Middle frontal gyrus (tissue), 1 donor: ENCODE results near the gene SOS1.

ENCODE experiments used
- DNase-seq: peaks from one replicate; pipeline ENCODE4 v3.0.0-alpha.2; 2015; ENCODE audit warnings: low spot score; ENCODE audit errors: extremely low spot score

The SOS1 gene

DNA sequence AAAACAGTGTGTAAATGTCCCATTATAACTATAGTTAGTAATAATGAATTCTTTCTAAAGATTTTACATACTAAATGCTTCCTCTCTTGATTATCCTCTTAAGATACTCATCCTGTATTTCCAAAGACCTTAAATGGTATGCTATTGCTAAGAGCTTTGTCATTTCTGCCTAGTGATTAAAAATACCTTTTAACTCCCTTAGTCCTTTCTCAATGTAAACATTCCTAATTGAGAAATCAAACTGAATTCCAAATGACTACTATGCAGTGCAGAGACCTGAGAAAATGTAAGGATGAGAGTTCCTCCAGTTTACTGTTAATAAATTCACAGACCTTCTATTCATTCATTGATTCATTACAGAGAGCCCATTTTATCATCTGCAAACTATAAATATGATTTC is 86.9 kb downstream of the SOS1 start:
- no peak for DNase-seq

DNA sequence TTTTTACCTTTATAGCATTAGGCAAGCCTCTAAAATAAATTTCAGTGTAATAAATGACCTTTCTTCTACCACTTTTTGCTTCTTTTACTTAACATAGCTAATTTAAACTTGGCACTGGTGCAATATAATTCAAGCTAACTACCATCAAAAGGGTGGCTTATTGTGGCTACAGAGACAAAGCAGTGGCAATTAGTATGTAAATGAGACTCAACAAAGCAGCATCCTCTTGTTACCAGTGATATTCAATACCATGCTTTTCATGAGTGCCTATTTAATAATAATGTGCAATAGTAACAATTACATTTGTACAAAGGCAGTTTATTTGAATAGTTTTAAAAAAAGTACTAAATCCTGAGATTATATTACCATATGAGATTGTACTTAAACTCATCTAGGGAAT is 93.4 kb downstream of the SOS1 start:
- no peak for DNase-seq

GRCh38 chr2:39024833-39025232 is 96.0 kb downstream of the SOS1 start:
- no peak for DNase-seq

GRCh38 chr2:39023649-39024048 is 97.2 kb downstream of the SOS1 start:
- no peak for DNase-seq

DNA sequence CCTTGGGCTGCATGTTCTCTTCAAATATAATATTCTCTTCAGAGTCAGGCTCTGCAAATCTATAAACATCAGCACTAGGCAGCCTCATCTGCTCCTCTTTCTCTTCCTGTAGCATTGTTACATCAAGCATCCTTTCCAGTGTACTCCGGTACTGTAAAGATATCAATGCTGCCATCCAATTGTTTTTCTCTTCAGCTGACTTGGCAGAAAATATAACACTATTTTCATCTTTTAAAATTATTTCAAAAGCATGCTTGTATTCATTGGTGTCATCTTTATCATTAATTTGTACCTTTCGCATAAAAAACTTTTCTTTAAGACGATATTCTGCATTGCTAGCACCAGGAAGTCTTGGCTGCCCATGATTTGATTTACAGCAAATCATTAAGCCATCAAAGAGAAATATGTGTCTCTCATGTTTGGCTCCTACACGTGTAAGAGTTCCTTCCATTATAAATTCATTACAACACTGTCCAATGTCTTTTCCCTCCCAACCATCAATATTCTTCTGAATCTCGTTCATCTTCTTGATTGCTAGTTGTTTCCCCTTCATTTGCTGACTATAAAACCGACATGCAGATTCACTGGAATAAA is 98.1 kb downstream of the SOS1 start:
- DNase-seq = no peak

DNA sequence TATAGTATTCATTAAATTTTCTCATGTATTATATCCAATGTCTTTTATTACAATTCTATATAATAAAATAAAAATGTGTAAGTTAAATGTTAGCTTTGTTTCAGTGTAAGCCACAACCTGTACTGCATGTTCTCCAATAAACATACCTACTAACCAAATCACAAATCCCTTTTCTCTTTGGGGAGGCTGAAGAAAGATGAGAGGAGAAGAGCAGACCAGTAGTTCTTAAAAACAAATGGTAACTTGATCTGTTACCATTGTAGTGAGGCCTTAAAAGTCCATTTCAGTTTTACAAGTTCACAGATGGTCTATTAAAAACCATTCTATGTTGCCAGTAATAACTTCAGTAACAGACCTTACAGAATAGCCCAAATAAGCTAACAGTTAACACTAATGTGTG is 100.5 kb downstream of the SOS1 start:
- DNase-seq = no peak

DNA sequence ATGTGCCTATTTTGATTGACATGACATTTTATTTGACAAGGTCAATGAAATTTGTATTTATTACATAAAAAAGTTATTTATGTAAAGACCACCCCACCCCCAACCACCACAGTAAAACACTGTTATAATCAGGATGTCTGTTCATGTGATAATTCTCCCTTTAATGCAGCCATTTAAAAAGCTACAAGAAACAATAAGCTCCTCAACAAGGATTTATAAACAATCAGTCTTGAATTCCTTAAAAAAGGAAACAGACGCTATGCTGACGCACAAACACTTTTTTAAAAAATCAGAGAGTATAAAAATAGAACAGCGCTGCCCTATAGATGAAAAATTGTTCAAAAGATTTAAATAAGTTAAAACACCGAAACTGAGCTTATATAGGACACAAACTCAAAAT is 102.2 kb downstream of the SOS1 start:
- no peak for DNase-seq

GRCh38 chr2:39017334-39017733 is 103.5 kb downstream of the SOS1 start:
- DNase-seq = no peak

DNA sequence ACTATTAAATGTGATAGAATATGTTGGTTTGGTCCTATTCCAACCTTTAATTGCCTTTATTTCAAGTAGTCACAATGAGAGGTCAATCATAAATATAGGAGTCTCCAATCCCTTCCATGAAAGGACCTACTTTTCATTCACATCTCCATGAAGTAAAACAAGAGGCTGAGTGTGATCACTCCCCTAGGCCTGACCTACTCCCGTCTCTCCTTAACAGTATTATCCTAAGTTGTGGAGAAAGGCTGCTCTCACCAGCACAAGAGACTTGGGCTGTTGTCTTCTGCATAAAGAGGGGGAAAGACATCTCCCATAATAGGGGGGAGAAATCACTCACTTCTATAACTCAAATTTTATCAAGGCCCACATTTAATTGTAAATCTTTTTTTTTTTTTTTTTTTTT is 105.4 kb downstream of the SOS1 start:
- no peak for DNase-seq

DNA sequence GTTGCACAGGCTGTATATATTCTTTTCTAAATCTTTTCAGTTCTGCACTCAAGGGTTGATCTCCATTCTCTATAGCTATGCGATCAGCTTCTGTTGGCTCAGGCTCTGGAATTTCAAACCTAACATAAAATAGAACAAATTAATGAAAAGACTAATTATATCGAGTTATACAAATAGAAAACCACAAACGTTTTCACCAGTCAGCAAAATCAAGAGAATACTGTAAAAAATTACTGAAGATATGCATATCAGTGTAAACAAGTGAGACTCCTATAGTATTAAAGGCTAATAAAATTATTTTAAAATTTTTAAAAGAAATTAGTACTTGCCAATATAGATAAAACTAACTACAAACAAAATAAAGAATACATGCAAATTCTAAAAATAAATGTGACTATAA is 107.0 kb downstream of the SOS1 start:
- DNase-seq = no peak

DNA sequence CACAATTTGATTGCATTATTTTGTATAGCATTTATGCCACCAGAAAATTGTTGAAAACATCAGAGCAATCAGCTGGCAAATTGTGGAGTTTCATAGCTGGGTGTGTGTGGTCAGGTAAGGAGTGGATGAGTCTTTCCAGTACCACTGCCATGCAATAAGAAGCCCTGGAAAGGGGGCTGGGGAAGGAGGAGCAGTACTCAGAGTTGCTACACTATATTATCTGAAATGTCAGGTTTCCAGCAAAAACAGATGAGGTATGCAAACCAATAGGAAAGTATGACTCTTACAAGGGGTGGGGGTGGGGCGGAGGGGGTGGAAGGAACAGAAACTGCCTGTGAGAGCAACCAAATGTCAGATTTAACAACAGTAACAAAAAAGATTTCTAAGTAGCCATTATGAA is 112.2 kb downstream of the SOS1 start:
- no peak for DNase-seq

DNA sequence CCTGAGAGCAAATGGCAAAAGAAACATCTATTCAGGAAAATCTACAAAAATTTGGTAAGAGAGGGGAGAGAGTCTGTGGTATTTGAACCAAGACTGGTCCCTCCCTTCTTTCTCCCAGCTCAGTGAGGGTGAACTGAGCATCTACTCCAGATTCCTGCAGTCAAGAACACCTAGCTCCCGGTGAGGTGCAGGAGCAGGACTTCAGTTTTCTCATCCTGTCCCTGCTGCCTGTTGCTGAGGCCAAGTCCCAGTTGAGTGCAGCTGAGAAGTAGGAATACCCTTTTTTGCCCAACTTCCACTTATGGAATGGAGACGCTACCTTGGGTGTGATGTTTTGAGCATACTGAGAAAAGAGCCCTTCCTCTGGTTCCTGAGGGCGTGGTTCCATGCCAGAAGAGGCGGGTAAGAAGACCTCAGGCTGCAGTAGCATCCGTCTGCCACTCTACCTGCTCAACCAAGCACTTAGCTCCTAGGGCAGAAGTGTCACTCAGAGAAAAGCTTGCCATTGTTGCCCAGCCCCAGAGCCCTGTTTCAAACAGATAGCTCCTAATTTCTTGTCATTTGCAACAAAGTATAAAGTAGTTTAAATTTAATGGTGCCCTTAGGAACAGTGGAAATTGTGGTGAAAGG is 112.9 kb downstream of the SOS1 start:
- no peak for DNase-seq

DNA sequence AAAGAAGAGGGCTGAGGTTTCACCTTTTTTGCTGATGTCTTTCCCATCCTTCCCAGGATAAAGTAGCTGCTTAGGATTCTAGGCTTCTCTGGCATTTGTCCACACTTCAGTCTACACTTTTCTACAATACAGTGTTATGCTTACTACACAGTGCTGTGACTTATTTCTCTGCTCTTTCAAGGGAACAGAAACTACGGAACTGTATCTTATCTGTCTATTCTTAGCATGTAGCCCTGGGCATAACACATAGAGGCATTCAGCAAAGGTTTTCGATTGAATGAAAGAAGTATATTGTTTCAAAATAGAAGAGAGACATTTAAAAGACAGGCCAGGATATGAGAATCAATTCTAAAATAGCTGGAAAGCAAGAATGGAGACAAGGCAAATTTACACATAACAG is 120.3 kb downstream of the SOS1 start:
- DNase-seq = no peak

GRCh38 chr2:38997781-38998180 is 123.1 kb downstream of the SOS1 start:
- DNase-seq = no peak

DNA sequence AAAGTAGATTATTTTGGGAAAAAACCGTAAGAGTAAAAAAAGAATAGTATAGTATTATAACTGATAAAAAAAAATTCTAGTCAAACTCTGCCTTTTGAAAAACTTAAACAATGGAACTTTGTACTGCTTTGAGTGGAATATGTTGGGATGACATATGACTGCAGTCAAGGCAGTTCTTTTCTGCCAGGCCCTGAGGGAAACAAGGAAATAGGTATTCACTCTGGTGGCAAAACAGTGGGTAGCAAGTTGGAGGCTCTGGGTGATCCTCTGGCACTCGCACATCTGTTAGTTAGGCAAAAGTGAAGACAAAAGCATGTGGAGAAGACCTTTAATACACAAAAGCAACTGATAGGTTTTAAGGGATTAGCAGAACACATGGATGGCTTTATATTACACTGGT is 129.0 kb downstream of the SOS1 start:
- DNase-seq = no peak

GRCh38 chr2:38988716-38989115 is 132.1 kb downstream of the SOS1 start:
- no peak for DNase-seq

- no peak for DNase-seq
These were observed 138.4 kb downstream of the SOS1 start for GRCh38 chr2:38982498-38982897.

DNA sequence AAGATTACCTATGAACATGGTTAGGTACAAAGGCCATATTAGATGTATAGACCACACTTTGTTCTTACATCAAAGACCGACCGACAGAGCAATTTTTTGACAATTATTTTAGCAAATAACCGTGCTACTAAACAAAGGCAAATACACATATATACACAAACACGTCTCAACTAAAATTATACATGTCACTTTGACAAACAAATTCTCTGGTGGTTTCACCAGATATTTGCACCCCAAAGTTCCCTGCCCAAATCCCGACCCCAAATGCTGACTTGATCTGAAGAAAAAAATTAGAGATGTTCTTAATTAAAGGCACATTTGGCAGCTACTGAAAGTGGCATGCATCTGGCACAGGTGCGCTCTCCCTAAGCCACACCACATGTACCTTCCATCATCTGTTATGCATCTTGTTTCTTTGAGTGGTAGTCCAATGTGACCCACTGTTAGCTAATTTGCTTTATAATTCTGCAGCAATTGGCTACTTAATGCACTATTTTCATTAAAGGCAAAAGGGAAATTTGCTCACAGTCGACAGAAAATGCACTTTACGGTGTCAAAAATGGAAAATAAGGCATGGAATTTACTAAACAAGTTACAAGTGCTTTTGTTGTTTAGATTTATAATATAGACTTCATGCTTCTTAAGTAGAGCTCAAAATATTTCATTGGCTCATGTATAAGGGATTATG is 139.0 kb downstream of the SOS1 start:
- DNase-seq = no peak

GRCh38 chr2:38981003-38981669 is 139.7 kb downstream of the SOS1 start:
- DNase-seq = no peak

DNA sequence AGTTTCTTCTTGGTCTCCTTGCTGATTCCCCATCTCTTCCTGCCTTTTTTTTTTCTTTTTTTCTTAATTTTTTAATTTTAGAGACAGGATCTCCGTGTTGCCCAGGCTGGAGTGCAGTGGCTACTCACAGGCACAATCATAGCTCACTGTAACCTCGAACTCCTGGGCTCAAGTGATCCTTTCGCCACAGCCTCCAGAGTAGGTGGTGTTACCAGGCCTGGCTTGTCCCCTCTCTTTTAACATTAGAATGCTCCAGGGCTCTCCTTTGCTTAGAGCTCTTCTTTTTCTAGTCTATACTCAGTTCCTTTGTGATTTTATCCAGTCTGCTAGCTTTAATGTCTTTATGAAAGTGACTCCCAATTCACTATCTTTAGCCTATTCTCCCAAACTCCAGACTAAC is 141.9 kb downstream of the SOS1 start:
- DNase-seq = no peak

DNA sequence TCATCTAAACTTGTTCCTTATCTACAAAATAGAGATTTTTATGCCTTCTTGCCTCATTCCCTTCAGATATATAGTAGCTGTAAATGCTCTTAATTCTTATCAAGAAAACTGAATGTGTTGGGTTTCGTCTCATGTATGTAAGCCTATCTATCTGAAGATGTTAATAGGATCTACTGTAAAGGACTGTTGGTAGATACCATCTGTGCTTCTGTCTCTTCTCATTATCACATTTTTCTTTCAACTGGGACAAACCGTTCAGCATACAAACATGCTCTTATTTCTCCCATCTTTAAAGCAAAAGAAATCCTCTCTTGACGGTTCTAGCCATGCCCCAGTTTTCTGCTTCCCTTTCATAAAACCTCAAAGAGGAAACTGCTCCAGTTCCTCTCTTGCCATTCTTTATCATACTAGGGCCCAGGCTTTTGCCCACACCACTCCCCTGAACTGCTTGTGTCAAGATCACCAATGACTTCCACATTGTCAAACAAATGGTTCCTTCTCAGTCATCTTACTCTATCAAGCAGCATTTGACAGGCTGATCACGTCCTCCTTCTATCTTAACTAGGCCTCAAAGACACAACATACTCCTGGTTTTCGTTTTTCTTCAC is 142.5 kb downstream of the SOS1 start:
- no peak for DNase-seq

- no peak for DNase-seq
These were observed 143.8 kb downstream of the SOS1 start for GRCh38 chr2:38977047-38977446.
